GM12865 (cell line): ENCODE measurements around the gene MYH15.
"Not testable (repeated sequence)": the region's sequence is repeated elsewhere in the genome, so short reads cannot be mapped to it uniquely, and the experiment has no call there.

ENCODE experiments used
- DNase-seq: peaks from one replicate; pipeline ENCODE4 v3.0.0; 2010; ENCODE audit warnings: low read depth
- H3K4me3 ChIP-seq: 2 replicates; pipeline ENCODE4 v1.5.1; 2011; ENCODE audit warnings: mild to moderate bottlenecking, low read depth, low read length, control low read depth
- TF ChIP-seq, protein P1 (sequence below): IDR thresholded peaks from 2 replicates; pipeline ENCODE4 v1.5.1; 2011; ENCODE audit warnings: low read length, control low read depth, low read depth, inconsistent platforms; ENCODE audit not compliant: insufficient read depth; ENCODE audit errors: missing control alignments

Gene MYH15

DNA sequence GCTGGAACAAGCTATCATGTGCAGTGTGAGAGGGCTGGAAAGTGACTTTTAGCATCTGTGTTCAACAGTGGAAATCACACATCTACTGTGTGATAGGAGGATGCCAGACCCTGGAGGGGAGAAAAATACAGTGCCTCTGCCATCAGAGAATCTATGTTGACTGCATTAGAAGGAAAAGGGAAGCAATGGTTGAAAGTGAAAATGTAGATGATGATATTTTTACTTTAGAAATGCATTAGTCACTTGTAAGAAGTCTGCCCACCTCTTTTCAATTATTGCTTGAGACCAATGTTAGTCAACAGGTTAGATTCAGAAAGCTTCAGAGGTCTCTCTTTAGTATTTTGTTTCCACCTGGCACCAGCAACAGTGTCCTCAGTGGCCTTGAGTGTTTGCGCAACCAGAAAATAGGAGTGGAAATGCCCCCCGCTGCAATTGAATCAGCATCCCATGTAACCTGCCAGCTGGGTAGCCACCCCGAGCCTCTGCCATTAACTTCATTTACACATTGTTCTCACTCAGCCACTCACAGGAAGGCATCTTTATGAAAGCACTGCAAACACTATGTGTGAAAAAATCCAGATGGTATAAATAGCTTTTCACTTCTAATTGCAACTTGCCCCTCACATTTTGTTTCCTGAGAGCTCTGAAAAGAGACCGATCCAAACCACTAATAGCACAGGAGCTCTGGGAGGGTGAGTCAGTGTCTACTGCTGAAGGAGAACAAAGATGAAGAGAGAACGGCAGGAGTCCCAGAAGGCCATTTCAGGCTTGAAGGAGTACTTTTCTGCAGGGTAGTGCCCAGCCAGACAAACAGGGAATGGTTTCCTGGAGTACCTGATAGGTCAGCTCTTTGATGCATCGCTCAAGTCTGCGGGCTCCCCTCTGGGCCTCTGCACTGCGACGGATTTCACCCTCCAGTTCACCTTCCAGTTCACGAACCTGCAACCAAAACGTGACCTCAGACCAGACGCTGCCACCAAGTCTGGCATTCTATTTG, 122.0 kb downstream of the MYH15 start:
- DNase-seq: peak; percentile 60
- TF ChIP-seq, protein P1, sequence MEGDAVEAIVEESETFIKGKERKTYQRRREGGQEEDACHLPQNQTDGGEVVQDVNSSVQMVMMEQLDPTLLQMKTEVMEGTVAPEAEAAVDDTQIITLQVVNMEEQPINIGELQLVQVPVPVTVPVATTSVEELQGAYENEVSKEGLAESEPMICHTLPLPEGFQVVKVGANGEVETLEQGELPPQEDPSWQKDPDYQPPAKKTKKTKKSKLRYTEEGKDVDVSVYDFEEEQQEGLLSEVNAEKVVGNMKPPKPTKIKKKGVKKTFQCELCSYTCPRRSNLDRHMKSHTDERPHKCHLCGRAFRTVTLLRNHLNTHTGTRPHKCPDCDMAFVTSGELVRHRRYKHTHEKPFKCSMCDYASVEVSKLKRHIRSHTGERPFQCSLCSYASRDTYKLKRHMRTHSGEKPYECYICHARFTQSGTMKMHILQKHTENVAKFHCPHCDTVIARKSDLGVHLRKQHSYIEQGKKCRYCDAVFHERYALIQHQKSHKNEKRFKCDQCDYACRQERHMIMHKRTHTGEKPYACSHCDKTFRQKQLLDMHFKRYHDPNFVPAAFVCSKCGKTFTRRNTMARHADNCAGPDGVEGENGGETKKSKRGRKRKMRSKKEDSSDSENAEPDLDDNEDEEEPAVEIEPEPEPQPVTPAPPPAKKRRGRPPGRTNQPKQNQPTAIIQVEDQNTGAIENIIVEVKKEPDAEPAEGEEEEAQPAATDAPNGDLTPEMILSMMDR: no peak
- no peak overlapping the region for H3K4me3 ChIP-seq

DNA sequence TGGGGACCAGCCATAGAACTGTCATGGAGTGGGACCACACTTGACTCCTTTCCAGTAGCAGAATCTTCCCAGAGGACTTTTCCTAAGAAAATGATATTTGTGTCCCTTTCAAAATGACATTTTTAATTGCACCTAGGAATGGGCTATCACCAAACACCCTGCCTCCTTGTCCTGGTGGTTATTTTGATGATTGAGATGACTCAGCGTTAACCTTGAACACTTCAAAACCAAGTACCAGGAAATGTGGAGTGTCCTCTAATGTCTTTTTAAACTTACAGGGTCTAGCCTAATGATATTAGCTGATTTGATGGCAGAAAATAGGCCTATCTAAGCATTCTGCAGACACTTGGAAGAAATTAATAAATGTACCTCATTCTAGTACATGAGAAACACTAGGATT, 123.3 kb downstream of the MYH15 start:
- H3K4me3 ChIP-seq: no peak overlapping the region
- no peak for DNase-seq
- TF ChIP-seq, protein P1: no peak

DNA sequence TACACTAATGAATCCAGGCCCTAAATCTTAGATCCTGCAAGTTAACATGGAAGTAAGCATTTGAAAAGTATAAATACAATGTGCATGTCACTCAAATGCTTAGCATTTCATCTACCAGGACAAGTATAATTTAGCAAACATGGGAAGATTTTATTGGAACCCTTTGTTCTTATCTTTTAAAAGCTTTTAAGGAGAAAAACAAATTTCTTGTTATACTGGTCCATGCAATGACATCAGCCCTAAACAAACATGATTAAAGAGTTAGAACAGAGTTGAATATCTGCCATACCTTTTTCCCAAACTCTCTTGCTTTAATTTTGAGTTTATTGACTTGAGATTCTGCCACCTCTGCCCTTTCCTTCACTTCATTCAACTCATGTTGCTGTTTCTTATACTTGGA, 127.1 kb downstream of the MYH15 start:
- TF ChIP-seq, protein P1: no peak
- H3K4me3 ChIP-seq: no peak overlapping the region
- no peak for DNase-seq

DNA sequence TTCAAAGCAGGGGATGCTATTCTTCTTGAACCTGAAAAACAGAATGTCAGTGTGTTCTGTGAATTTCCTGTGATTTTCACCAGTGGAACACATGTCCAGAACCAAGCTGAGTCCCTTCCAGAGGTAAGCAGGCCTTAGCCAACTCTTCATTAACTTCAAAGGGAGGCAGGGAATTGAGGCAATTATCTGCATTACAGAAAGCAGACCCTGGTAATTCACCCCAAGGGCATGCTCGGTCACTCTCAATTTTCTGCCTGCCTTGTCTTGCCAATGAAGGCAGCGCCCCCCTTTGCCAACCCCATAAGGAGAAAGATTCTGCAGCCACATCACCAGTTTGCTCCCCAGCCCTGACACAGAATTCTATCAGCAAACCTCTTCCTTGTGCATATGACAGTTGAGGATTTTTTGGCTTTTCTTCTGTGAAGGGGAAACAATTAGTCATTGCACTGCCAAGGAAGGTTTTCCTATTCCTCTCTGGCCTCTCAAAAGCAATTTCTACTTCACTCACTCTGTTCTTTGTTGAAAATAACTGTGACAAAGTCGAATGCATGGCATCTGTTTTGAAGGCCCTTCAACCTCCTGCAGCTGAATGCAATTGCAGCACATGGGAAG, 128.8 kb downstream of the MYH15 start:
- TF ChIP-seq, protein P1: no peak
- DNase-seq: no peak
- H3K4me3 ChIP-seq: no peak overlapping the region

DNA sequence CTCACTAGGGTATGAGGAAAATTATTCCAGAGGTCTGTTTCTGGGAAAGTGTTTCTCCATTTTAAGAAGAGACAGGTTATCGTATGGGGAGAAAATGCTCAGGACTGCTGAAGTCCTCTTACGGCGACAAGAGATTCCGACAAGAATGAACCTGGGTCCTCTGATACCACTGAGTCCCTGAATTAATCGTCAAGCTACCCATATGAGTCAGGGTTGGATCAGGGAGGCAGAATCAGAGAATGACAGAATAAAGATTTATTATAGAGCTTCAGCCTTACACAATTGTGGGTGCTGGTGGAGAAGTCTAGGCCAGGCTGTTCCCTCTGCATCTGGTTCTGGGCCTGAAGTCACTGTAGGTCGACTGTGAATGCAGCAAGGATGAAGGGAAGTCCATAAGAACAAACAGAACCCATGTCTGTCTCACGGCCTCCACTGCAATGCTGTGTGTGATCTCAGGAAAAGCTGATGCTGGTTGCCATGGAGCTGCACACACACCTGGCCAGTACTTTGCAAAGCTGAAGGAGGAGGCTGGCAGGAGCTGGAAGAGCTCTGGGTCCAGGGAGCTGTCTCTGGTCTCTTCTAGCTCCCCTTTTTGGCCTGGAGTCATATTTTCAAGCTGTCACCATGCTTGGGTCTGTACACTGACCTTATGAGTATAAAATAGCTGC, 130.1 kb downstream of the MYH15 start:
- TF ChIP-seq, protein P1: no peak
- DNase-seq: no peak
- H3K4me3 ChIP-seq: no peak overlapping the region

DNA sequence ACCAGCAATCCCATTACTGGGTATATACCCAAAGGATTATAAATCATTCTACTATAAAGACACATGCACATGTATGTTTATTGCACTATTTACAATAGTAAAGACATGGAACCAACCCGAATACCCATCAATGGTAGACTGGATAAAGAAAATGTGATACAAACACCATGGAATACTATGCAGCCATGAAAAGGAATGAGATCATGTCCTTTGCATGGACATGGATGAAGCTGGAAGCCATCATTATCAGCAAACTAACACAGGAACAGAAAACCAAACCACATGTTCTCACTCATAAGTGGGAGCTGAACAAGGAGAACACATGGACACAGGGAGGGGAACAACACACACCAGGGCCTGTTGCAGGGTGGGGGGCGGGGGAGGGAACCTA, 131.4 kb downstream of the MYH15 start:
- not testable (repeated sequence) for DNase-seq, H3K4me3 ChIP-seq
